ENCODE measurements around the gene NR6A1.

The NR6A1 gene

DNA sequence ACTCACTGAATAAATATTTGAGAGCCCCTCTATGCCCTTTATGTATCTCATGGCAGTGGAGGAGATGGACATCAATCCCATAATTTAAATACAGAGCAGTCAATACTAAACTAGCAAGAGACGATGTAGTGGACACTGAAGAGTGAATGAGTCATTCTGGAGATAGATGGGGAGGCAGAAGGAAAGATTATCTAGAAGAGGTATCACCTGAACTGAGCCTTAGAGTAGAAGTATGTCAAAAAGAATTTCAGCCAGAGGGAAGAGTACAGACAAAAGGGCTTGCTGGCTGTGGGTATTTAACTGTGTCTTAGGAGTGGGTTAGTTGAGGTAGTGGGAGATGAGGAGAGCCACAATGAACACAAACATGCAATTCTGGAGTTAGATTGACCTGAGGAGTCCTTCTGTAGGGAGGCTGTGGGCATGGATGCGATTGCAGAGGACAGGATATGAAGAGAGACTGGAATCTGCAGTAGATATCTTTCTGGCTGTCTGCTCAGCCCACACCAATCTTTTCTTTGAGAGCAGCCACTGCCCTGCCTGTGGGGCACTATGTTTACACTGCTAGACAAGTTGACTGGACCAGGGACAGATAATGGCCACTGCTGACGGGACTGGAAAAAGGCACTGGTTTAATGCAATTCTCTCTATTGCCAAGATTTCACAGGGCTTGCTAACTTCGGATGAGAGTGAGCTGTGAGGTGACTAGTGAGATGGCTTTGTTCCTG lies 200.0 kb downstream of the NR6A1 start:
- DNase-seq (ENCODE audit: extremely low read depth, low read depth) = no peak
- TF ChIP-seq, protein P1, sequence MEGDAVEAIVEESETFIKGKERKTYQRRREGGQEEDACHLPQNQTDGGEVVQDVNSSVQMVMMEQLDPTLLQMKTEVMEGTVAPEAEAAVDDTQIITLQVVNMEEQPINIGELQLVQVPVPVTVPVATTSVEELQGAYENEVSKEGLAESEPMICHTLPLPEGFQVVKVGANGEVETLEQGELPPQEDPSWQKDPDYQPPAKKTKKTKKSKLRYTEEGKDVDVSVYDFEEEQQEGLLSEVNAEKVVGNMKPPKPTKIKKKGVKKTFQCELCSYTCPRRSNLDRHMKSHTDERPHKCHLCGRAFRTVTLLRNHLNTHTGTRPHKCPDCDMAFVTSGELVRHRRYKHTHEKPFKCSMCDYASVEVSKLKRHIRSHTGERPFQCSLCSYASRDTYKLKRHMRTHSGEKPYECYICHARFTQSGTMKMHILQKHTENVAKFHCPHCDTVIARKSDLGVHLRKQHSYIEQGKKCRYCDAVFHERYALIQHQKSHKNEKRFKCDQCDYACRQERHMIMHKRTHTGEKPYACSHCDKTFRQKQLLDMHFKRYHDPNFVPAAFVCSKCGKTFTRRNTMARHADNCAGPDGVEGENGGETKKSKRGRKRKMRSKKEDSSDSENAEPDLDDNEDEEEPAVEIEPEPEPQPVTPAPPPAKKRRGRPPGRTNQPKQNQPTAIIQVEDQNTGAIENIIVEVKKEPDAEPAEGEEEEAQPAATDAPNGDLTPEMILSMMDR (IDR thresholded peaks at IDR 0.05; ENCODE audit: low read depth, low read length) = no peak

DNA sequence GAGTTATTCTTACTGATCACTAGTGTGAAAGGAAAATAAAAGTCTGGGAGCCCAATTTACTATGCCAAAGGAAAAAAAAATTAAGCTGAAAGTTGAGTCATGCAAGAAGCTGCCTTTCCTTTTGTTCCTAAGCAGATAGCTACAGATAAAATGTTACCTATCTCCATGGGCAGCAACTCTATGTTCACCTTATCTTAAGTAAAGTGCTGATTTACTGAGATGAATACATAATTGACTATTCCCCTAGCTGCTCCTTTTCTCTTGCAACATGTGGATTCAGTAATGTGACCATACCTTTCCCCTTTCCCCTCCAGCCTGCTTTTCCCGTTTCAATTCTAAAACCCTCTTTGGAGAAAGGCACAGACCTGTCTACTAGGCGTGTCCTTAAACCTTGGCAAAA lies 201.2 kb downstream of the NR6A1 start:
- no peak for DNase-seq (ENCODE audit: extremely low read depth, low read depth)
- TF ChIP-seq, protein P1 (IDR thresholded peaks at IDR 0.05; ENCODE audit: low read depth, low read length) = no peak

DNA sequence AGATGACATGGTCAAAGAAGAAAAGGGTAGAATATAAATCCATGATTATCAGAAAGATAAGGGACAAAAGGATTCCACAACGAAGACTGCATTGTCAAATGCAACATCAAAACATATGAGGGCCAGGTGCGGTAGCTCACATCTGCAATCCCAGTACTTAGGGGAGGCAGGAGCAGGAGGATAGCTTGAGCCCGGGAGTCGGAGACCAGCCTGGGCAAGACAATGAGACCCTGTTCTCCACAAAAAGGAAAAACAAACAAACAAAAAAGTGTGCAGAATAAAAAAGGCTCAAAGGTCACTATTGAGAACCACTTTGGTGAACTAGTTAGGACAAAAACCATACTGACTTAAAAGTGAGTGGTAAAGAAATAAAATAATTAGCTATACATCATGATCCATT lies 203.7 kb downstream of the NR6A1 start:
- DNase-seq (ENCODE audit: extremely low read depth, low read depth) = no peak
- TF ChIP-seq, protein P1 (IDR thresholded peaks at IDR 0.05; ENCODE audit: low read depth, low read length) = no peak

DNA sequence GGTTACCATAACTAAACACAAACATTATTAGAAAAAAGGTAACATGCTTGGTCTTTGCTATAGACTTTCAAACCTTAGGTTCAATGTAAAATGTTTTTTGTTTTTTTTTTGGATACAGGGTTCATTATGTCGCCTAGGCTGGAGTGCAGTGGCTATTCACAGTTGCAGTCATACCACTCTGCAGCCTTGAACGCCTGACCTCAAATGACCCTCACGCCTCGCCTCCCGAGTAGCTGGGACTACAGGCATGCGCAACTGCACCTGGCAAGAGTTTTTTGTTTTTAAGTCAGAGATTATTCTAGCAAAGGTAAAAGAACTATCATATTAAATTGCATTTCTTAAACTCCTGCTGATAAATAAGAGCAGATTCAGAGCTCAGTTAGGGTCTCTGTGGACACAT lies 208.8 kb downstream of the NR6A1 start:
- TF ChIP-seq, protein P1 (IDR thresholded peaks at IDR 0.05; ENCODE audit: low read depth, low read length) = no peak
- no peak for DNase-seq (ENCODE audit: extremely low read depth, low read depth)

DNA sequence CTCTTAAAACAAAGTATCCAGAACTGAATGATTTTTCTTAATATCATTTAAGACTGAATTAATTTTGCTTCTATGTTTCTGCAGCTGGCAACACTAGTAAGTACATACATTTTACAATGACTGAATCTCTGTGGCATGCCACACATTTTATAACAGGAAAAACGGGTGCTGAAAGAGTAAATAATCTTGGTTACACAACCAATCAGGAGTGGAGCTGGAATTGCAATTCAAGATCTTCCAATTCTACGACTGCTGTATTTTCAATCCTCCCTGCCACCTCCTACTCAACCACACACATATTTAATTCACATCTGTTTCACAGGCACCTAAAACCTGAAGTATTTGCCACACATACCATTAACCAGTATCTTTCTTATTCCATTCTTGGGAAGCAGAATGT lies 211.2 kb downstream of the NR6A1 start:
- TF ChIP-seq, protein P1 (IDR thresholded peaks at IDR 0.05; ENCODE audit: low read depth, low read length) = no peak
- no peak for DNase-seq (ENCODE audit: extremely low read depth, low read depth)

DNA sequence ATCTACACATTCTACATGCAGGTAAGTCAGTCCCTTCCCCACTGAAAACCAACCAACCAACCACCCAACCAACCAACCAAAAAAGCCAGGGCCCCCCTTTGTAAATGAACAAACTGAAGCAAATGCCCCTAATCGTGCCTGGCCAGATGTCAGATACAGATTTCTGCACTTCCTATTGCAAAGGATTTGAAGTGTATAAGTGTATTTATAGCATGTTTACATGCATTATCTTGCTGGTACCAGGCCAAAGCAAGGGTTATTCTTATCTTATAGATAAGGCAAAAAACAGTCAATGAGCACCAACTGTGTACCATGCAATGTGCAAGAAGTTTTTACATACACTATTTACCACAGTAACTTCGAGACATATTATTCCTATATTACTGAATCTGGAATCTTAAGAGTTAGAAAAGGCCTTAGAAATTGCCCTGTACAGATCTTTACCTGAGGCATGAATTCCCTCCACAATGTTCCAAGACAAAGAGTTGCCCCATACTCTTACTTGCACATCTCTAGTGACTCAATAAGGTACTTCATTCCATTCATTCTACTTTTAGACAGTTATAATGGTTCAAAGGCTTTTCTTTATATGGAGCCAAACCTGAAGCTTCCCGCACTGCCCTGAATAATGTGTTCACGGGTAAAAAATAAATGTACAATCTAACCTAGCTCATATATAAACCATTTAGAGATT lies 212.2 kb downstream of the NR6A1 start:
- TF ChIP-seq, protein P1 (IDR thresholded peaks at IDR 0.05; ENCODE audit: low read depth, low read length) = no peak

DNA sequence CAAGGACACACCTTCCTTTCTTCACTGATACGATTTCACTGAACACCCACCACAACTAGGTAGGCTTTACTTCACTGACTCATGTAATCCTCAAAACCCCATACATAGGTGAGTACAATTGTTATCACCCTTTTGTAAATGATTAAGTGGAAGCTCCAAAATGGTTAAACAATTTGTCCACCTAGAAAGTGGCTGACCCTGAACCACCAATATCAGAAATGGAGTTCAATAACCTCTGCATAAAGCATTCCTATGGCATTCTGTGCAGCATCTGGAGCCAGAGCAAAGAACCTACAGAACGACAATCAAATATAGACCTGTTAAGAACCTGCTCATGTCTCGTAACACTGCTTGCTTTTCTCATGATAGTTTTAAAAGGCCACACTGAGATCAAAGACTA lies 213.2 kb downstream of the NR6A1 start:
- TF ChIP-seq, protein P1 (IDR thresholded peaks at IDR 0.05; ENCODE audit: low read depth, low read length) = no peak
- no peak for DNase-seq (ENCODE audit: extremely low read depth, low read depth)

More for the DNA sequence above, 212.2 kb downstream of the NR6A1 start:
- no peak for DNase-seq (ENCODE audit: extremely low read depth, low read depth)
